HUES6 (cell line): Measurements from ENCODE around the gene INPP4A.
A peak's percentile ranks its signal among the peaks of the same experiment; 100 is the strongest.

ENCODE experiments used
- H3K27ac ChIP-seq: 2 replicates; pipeline ENCODE4 v1.7.0; 2013; ENCODE audit warnings: low read depth, mild to moderate bottlenecking, low read length, inconsistent platforms
- H3K27me3 ChIP-seq: 2 replicates; pipeline ENCODE4 v1.6.1; 2013; ENCODE audit warnings: low read length; ENCODE audit not compliant: control insufficient read depth, insufficient read depth
- H3K36me3 ChIP-seq: 2 replicates; pipeline ENCODE4 v1.6.1; 2013; ENCODE audit warnings: low read length; ENCODE audit not compliant: control insufficient read depth, insufficient read depth
- H3K4me1 ChIP-seq: 2 replicates; pipeline ENCODE4 v1.6.1; 2013; ENCODE audit warnings: low read length; ENCODE audit not compliant: control insufficient read depth, insufficient read depth
- H3K4me3 ChIP-seq: 2 replicates; pipeline ENCODE4 v1.5.1; 2013; ENCODE audit warnings: low read depth, low read length
- H3K9ac ChIP-seq: one replicate; pipeline ENCODE4 v1.6.1; 2013; ENCODE audit warnings: mild to moderate bottlenecking, low read length
- H3K9me3 ChIP-seq: 2 replicates; pipeline ENCODE4 v1.6.1; 2013; ENCODE audit warnings: low read depth, low read length; ENCODE audit not compliant: control insufficient read depth, insufficient read depth

The INPP4A gene

GRCh38 chr2:98438190-98439133 is 6.2 kb upstream of the INPP4A start:
- Histone ChIP-seq H3K27ac (no peak overlapping the region), H3K9ac (no peak overlapping the region), H3K27me3 (no peaks in the 10 kb centered on the region), H3K36me3 (no peaks in the 10 kb centered on the region), H3K4me1 (peaks cover 8% of the 10 kb centered on the region; the same call in 1 of the 2 replicates), H3K4me3 (no peak overlapping the region), H3K9me3 (peaks cover 20% of the 10 kb centered on the region)

GRCh38 chr2:98441706-98442450 is 2.8 kb upstream of the INPP4A start:
- no peak overlapping the region for H3K4me3 ChIP-seq
- no peak overlapping the region for H3K9ac ChIP-seq
- peaks cover 3% of the 10 kb centered on the region; the same call in 1 of the 2 replicates for H3K9me3 ChIP-seq
- no peaks in the 10 kb centered on the region for H3K27me3 ChIP-seq
- peaks cover 26% of the 10 kb centered on the region for H3K4me1 ChIP-seq
- H3K27ac ChIP-seq: no peak overlapping the region; the same call in 1 of the 2 replicates
- H3K36me3 ChIP-seq: no peaks in the 10 kb centered on the region

DNA sequence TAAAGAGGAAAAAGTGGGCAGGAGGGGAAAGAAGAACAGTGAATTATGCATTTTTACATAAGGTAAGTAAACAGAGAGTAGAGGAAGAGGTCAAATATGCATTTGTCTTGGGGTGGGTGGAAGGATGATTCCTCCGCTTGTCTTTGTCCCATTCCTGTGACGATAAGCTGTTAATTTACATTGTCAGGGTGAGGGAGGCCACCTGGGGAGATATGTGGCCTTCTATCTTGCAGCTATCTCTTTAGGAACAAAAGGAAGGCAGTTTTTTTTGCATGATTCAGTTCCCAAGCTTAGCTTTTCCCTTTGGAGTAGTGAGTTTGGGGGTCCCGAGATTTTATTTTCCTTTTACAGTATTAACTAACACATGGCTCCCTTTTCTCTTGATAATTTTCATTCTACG is 2.2 kb upstream of the INPP4A start:
- Histone ChIP-seq H3K9ac (no peak overlapping the region), H3K36me3 (no peaks in the 10 kb centered on the region), H3K27ac (no peak overlapping the region; the same call in 1 of the 2 replicates), H3K4me3 (peak overlapping the region; percentile 19; the same call in 1 of the 2 replicates), H3K27me3 (no peaks in the 10 kb centered on the region), H3K9me3 (0 out of 2 replicates have a peak, but pooled peaks cover 3% of the 10 kb centered on the region), H3K4me1 (peaks cover 30% of the 10 kb centered on the region)

- H3K27ac ChIP-seq: no peak overlapping the region; the same call in 1 of the 2 replicates
- H3K4me3 ChIP-seq: peak overlapping the region; percentile 73
- H3K36me3 ChIP-seq: no peaks in the 10 kb centered on the region
- peaks cover 30% of the 10 kb centered on the region for H3K4me1 ChIP-seq
- no peaks in the 10 kb centered on the region for H3K27me3 ChIP-seq
- H3K9ac ChIP-seq: peak overlapping the region; percentile 85
- H3K9me3 ChIP-seq: no peaks in the 10 kb centered on the region
Observed at GRCh38 chr2:98445177-98445682, 572 bp downstream of the INPP4A start.

DNA sequence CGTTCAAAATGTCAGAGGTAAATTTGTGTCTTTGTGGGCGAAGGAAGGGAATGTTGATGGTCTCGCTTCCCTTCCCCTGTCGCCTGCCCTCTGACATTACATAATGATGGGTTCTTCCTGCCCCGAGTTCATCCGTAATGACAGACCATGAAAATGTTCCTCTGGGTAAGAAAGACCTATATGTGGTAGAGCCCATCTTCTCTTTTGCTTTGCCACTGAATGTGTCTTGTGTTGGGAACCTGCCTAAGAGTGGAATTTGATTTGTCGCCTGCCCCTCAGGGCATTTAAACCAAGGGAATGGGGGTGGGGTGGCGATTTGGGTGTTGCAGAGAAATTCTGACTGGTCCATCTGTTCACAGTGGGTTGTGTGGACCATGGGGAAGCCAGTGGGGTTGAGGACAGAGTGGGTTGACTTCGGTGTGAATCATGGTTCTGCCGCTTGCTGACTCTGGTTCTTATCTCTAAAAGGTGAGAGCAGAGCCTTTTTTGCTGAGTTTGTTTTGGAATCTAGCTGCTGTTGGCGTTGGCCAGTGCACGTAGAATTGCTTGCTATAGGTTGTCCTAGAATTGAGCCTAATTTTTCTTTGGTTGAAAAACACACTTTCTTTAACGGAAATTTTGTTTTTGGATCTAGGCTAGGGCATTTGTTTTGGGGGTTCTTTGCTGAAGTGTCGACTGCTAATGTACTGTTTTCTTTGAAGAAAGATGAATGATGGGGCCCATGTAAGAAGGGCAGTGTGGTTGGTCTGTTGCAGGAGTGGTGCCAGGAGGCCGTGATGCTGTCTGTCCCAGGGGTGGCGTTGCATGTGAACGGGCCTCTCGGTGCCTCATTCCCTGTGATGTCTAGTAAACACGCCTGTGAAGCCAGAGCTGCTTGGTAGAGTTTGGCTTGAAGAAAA is 1.3 kb downstream of the INPP4A start:
- Histone ChIP-seq H3K27me3 (no peaks in the 10 kb centered on the region), H3K36me3 (no peaks in the 10 kb centered on the region), H3K27ac (no peak overlapping the region), H3K9ac (peak overlapping the region; percentile 85), H3K9me3 (no peaks in the 10 kb centered on the region), H3K4me1 (peaks cover 34% of the 10 kb centered on the region), H3K4me3 (peak overlapping the region; percentile 73)

- H3K9ac ChIP-seq: no peak overlapping the region
Observed at GRCh38 chr2:98446850-98447249, 2.2 kb downstream of the INPP4A start.

GRCh38 chr2:98448441-98449145 is 3.9 kb downstream of the INPP4A start:
- Histone ChIP-seq H3K27ac (no peak overlapping the region), H3K27me3 (no peaks in the 10 kb centered on the region), H3K9ac (no peak overlapping the region), H3K4me3 (no peak overlapping the region), H3K4me1 (peaks cover 50% of the 10 kb centered on the region), H3K9me3 (no peaks in the 10 kb centered on the region), H3K36me3 (no peaks in the 10 kb centered on the region)

More at GRCh38 chr2:98446850-98447249, 2.2 kb downstream of the INPP4A start:
- no peaks in the 10 kb centered on the region for H3K9me3 ChIP-seq
- H3K27ac ChIP-seq: no peak overlapping the region
- peaks cover 42% of the 10 kb centered on the region for H3K4me1 ChIP-seq
- peak overlapping the region; percentile 73; the same call in 1 of the 2 replicates for H3K4me3 ChIP-seq
- H3K27me3 ChIP-seq: no peaks in the 10 kb centered on the region
- H3K36me3 ChIP-seq: no peaks in the 10 kb centered on the region

- Histone ChIP-seq H3K9ac (no peak overlapping the region), H3K36me3 (peaks cover 9% of the 10 kb centered on the region), H3K9me3 (no peaks in the 10 kb centered on the region), H3K27ac (no peak overlapping the region), H3K4me1 (peaks cover 50% of the 10 kb centered on the region), H3K4me3 (no peak overlapping the region), H3K27me3 (no peaks in the 10 kb centered on the region)
Observed at GRCh38 chr2:98452396-98453027, 7.9 kb downstream of the INPP4A start.

DNA sequence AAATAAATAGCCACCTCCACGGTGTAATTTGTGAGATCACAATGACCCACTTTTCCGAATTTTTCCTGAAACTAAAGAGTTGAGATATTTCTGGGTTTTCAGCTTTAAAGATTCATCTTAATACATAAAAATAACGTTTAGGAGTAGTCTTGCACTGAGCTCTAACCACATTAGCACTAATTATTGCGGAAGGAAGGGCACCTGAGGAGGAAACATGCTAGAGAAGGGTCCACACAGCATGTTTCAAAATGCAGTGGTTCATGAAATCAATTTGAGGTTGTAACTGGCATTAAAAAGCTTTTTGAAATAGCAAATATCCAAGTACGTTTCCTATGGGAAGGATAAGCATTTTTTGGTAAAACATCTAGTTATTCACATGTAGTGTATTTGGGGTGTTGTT is 8.4 kb downstream of the INPP4A start:
- H3K36me3 ChIP-seq: peaks cover 9% of the 10 kb centered on the region
- no peaks in the 10 kb centered on the region for H3K27me3 ChIP-seq
- H3K9ac ChIP-seq: no peak overlapping the region
- H3K4me3 ChIP-seq: no peak overlapping the region
- peaks cover 50% of the 10 kb centered on the region for H3K4me1 ChIP-seq
- no peaks in the 10 kb centered on the region for H3K9me3 ChIP-seq
- H3K27ac ChIP-seq: no peak overlapping the region
